ENCODE measurements around the gene CYBA. TPM values are rescaled to one million over a fixed set of nuclear protein-coding genes. Genes with fewer than 3 reads are reported as not detected.

CYBA gene
- total and polyA plus RNA-seq, 2 of the 13 experiments (the other 11 are each of a cell fraction or from before 2014, with no cell fraction given) = 196 to 250 TPM

DNA sequence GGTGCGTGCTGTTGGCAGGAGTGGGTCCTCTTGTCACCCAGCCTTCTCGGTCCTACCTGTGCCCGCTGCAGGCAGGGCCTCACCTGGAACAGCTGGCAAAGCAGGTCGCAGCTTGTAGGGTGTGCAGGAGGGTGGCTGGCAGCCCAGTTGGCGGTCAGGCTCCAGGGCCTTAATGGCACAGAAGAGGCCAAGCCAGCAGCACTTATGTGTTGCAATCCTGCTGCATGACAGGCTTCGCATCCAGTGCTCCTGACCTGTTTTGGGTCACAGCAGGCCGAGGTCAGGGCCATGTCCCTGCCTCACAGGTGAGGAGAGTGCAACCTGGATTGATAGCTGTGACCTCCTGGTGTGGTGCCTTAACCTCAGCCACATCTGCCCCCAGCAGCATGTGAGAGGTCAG, 48.8 kb downstream of the CYBA start (continued):
- TF ChIP-seq, protein P1, sequence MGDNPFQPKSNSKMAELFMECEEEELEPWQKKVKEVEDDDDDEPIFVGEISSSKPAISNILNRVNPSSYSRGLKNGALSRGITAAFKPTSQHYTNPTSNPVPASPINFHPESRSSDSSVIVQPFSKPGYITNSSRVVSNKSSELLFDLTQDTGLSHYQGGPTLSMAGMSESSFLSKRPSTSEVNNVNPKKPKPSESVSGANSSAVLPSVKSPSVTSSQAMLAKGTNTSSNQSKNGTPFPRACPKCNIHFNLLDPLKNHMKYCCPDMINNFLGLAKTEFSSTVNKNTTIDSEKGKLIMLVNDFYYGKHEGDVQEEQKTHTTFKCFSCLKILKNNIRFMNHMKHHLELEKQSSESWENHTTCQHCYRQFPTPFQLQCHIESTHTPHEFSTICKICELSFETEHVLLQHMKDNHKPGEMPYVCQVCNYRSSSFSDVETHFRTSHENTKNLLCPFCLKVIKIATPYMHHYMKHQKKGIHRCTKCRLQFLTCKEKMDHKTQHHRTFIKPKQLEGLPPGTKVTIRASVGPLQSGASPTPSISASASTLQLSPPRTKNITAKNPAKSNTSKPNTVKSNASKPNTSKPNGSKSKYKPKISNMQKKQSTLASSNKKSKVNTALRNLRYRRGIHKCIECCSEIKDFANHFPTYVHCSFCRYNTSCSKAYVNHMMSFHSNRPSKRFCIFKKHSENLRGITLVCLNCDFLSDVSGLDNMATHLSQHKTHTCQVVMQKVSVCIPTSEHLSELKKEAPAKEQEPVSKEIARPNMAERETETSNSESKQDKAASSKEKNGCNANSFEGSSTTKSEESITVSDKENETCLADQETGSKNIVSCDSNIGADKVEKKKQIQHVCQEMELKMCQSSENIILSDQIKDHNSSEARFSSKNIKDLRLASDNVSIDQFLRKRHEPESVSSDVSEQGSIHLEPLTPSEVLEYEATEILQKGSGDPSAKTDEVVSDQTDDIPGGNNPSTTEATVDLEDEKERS (CRISPR knock-in tag; IDR thresholded peaks at IDR 0.05) = no peak
- TF ChIP-seq MIER2 (CRISPR knock-in tag; IDR thresholded peaks at IDR 0.05) = no peak
- 0 out of 2 replicates have a peak, but pooled peaks have one; percentile 11 for TF ChIP-seq RARA (CRISPR knock-in tag; IDR thresholded peaks at IDR 0.05)
- TF ChIP-seq, protein P2, sequence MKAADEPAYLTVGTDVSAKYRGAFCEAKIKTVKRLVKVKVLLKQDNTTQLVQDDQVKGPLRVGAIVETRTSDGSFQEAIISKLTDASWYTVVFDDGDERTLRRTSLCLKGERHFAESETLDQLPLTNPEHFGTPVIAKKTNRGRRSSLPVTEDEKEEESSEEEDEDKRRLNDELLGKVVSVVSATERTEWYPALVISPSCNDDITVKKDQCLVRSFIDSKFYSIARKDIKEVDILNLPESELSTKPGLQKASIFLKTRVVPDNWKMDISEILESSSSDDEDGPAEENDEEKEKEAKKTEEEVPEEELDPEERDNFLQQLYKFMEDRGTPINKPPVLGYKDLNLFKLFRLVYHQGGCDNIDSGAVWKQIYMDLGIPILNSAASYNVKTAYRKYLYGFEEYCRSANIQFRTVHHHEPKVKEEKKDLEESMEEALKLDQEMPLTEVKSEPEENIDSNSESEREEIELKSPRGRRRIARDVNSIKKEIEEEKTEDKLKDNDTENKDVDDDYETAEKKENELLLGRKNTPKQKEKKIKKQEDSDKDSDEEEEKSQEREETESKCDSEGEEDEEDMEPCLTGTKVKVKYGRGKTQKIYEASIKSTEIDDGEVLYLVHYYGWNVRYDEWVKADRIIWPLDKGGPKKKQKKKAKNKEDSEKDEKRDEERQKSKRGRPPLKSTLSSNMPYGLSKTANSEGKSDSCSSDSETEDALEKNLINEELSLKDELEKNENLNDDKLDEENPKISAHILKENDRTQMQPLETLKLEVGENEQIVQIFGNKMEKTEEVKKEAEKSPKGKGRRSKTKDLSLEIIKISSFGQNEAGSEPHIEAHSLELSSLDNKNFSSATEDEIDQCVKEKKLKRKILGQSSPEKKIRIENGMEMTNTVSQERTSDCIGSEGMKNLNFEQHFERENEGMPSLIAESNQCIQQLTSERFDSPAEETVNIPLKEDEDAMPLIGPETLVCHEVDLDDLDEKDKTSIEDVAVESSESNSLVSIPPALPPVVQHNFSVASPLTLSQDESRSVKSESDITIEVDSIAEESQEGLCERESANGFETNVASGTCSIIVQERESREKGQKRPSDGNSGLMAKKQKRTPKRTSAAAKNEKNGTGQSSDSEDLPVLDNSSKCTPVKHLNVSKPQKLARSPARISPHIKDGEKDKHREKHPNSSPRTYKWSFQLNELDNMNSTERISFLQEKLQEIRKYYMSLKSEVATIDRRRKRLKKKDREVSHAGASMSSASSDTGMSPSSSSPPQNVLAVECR (CRISPR knock-in tag; IDR thresholded peaks at IDR 0.05; ENCODE audit: borderline replicate concordance) = peak; percentile 29; the same call in 1 of the 2 replicates
- no peak for TF ChIP-seq YEATS2 (CRISPR knock-in tag; IDR thresholded peaks at IDR 0.05; ENCODE audit: borderline replicate concordance)
- TF ChIP-seq AGO1 (IDR thresholded peaks at IDR 0.05; ENCODE audit: low read depth, low read length, poor library complexity, severe bottlenecking) = no peak
- no peak for TF ChIP-seq ZNF124 (CRISPR knock-in tag; IDR thresholded peaks at IDR 0.05)
- no peak for TF ChIP-seq ZNF720 (CRISPR knock-in tag; IDR thresholded peaks at IDR 0.05)
- no peak for TF ChIP-seq ZNF761 (CRISPR knock-in tag; conservative IDR thresholded peaks at IDR 0.05)
- TF ChIP-seq ZFP37 (CRISPR knock-in tag; IDR thresholded peaks at IDR 0.05; ENCODE audit: borderline replicate concordance) = no peak
- TF ChIP-seq SMARCC2 (IDR thresholded peaks at IDR 0.05) = no peak
- TF ChIP-seq, protein P3, sequence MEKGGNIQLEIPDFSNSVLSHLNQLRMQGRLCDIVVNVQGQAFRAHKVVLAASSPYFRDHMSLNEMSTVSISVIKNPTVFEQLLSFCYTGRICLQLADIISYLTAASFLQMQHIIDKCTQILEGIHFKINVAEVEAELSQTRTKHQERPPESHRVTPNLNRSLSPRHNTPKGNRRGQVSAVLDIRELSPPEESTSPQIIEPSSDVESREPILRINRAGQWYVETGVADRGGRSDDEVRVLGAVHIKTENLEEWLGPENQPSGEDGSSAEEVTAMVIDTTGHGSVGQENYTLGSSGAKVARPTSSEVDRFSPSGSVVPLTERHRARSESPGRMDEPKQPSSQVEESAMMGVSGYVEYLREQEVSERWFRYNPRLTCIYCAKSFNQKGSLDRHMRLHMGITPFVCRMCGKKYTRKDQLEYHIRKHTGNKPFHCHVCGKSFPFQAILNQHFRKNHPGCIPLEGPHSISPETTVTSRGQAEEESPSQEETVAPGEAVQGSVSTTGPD (CRISPR knock-in tag; IDR thresholded peaks at IDR 0.05) = no peak
- TF ChIP-seq ZFY (CRISPR knock-in tag; IDR thresholded peaks at IDR 0.05) = no peak
- no peak for TF ChIP-seq JUND (CRISPR knock-in tag; IDR thresholded peaks at IDR 0.05)
- 0 out of 4 replicates have a peak, but pooled peaks of 1 of the 2 experiments have one; percentile 12 for TF ChIP-seq NR2F1 (CRISPR knock-in tag; IDR thresholded peaks at IDR 0.05)
- TF ChIP-seq, protein P4, sequence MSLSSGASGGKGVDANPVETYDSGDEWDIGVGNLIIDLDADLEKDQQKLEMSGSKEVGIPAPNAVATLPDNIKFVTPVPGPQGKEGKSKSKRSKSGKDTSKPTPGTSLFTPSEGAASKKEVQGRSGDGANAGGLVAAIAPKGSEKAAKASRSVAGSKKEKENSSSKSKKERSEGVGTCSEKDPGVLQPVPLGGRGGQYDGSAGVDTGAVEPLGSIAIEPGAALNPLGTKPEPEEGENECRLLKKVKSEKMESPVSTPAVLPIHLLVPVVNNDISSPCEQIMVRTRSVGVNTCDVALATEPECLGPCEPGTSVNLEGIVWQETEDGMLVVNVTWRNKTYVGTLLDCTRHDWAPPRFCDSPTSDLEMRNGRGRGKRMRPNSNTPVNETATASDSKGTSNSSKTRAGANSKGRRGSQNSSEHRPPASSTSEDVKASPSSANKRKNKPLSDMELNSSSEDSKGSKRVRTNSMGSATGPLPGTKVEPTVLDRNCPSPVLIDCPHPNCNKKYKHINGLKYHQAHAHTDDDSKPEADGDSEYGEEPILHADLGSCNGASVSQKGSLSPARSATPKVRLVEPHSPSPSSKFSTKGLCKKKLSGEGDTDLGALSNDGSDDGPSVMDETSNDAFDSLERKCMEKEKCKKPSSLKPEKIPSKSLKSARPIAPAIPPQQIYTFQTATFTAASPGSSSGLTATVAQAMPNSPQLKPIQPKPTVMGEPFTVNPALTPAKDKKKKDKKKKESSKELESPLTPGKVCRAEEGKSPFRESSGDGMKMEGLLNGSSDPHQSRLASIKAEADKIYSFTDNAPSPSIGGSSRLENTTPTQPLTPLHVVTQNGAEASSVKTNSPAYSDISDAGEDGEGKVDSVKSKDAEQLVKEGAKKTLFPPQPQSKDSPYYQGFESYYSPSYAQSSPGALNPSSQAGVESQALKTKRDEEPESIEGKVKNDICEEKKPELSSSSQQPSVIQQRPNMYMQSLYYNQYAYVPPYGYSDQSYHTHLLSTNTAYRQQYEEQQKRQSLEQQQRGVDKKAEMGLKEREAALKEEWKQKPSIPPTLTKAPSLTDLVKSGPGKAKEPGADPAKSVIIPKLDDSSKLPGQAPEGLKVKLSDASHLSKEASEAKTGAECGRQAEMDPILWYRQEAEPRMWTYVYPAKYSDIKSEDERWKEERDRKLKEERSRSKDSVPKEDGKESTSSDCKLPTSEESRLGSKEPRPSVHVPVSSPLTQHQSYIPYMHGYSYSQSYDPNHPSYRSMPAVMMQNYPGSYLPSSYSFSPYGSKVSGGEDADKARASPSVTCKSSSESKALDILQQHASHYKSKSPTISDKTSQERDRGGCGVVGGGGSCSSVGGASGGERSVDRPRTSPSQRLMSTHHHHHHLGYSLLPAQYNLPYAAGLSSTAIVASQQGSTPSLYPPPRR (CRISPR knock-in tag; IDR thresholded peaks at IDR 0.05; ENCODE audit: borderline replicate concordance) = no peak
